ENCODE measurements around the gene SMIM5.

SMIM5 gene

GRCh38 chr17:75635610-75636202 is 2.5 kb downstream of the SMIM5 start:
- DNase-seq, result no peak
- no CpG with 5 or more reads among the region's 16 CpGs for WGBS (ENCODE audit: extremely low coverage, insufficient coverage, insufficient read length)
- H4K91ac ChIP-seq (ENCODE audit: low read depth, low read length), result no peak overlapping the region

GRCh38 chr17:75636381-75637142 is 3.3 kb downstream of the SMIM5 start:
- Histone ChIP-seq H3K27me3 (ENCODE audit: insufficient read depth, low read length) (no peaks in the 10 kb centered on the region), H3K4me2 (ENCODE audit: low read length) (no peak overlapping the region)

More at GRCh38 chr17:75635610-75636202, 2.5 kb downstream of the SMIM5 start:
- H3K14ac ChIP-seq (ENCODE audit: low read length), result no peak overlapping the region
- no peaks in the 10 kb centered on the region for H3K27me3 ChIP-seq (ENCODE audit: insufficient read depth, low read length)
- H3K79me2 ChIP-seq (ENCODE audit: control insufficient read depth, insufficient read depth, low read length, poor library complexity), result no peaks in the 10 kb centered on the region
- peaks cover 13% of the 10 kb centered on the region for H3K79me1 ChIP-seq (ENCODE audit: low read length)
- no peak overlapping the region for H4K8ac ChIP-seq (ENCODE audit: low read depth, low read length)
- H3K4ac ChIP-seq (ENCODE audit: low read depth, low read length), result no peak overlapping the region
- H3K9me3 ChIP-seq (ENCODE audit: insufficient read depth, low read depth, low read length), result peaks cover 1% of the 10 kb centered on the region
- H2BK5ac ChIP-seq (ENCODE audit: low read depth, low read length, poor library complexity), result no peak overlapping the region
- peaks cover 22 to 24% of the 10 kb centered on the region in 2 experiments for H3K4me1 ChIP-seq (ENCODE audit: control insufficient read depth in 1 of 2, insufficient read depth in 2 of 2, low read length in 2 of 2)
- peaks cover 5 to 9% of the 10 kb centered on the region in 2 experiments for H3K36me3 ChIP-seq (ENCODE audit: control insufficient read depth in 1 of 2, insufficient read depth in 2 of 2, low read length in 2 of 2)
- no peak overlapping the region for H3K4me2 ChIP-seq (ENCODE audit: low read length)
- H2AK5ac ChIP-seq (ENCODE audit: low read length), result no peak overlapping the region
- no peak overlapping the region for H3K9ac ChIP-seq (ENCODE audit: low read length)
- no peak overlapping the region for H3K27ac ChIP-seq (ENCODE audit: low read depth, low read length)
- no peak overlapping the region for H2BK12ac ChIP-seq (ENCODE audit: low read length)
- H3K18ac ChIP-seq (ENCODE audit: low read length), result no peak overlapping the region
- H3K23ac ChIP-seq (ENCODE audit: low read length), result no peak overlapping the region
- H2AFZ ChIP-seq (ENCODE audit: insufficient read depth, low read length, poor library complexity), result no peak overlapping the region
- H4K12ac ChIP-seq (ENCODE audit: low read depth, low read length), result no peak overlapping the region
- H3K4me3 ChIP-seq (ENCODE audit: low read depth, low read length), result no peak overlapping the region
- H2BK120ac ChIP-seq (ENCODE audit: insufficient read depth, low read length, poor library complexity), result no peak overlapping the region

GRCh38 chr17:75637143-75637538 is 3.9 kb downstream of the SMIM5 start:
- H3K4ac ChIP-seq (ENCODE audit: low read depth, low read length), result no peak overlapping the region
- no peak overlapping the region for H3K14ac ChIP-seq (ENCODE audit: low read length)
- H3K9me3 ChIP-seq (ENCODE audit: insufficient read depth, low read depth, low read length), result peaks cover 1% of the 10 kb centered on the region
- no peak overlapping the region for H2BK120ac ChIP-seq (ENCODE audit: insufficient read depth, low read length, poor library complexity)
- no peak overlapping the region for H2BK12ac ChIP-seq (ENCODE audit: low read length)
- H3K18ac ChIP-seq (ENCODE audit: low read length), result no peak overlapping the region
- H3K27ac ChIP-seq (ENCODE audit: low read depth, low read length), result no peak overlapping the region
- no peak overlapping the region for H3K23ac ChIP-seq (ENCODE audit: low read length)
- H3K79me2 ChIP-seq (ENCODE audit: control insufficient read depth, insufficient read depth, low read length, poor library complexity), result no peaks in the 10 kb centered on the region
- H4K12ac ChIP-seq (ENCODE audit: low read depth, low read length), result no peak overlapping the region
- H4K91ac ChIP-seq (ENCODE audit: low read depth, low read length), result no peak overlapping the region
- no peak overlapping the region for H3K4me3 ChIP-seq (ENCODE audit: low read depth, low read length)
- no peak overlapping the region for H3K4me2 ChIP-seq (ENCODE audit: low read length)
- peaks cover 0 to 4% of the 10 kb centered on the region in 2 experiments for H3K36me3 ChIP-seq (ENCODE audit: control insufficient read depth in 1 of 2, insufficient read depth in 2 of 2, low read length in 2 of 2)
- H2AK5ac ChIP-seq (ENCODE audit: low read length), result no peak overlapping the region
- H2AFZ ChIP-seq (ENCODE audit: insufficient read depth, low read length, poor library complexity), result no peak overlapping the region
- peaks cover 30 to 33% of the 10 kb centered on the region in 2 experiments for H3K4me1 ChIP-seq (ENCODE audit: control insufficient read depth in 1 of 2, insufficient read depth in 2 of 2, low read length in 2 of 2)
- no peak overlapping the region for H2BK5ac ChIP-seq (ENCODE audit: low read depth, low read length, poor library complexity)
- no peak overlapping the region for H3K9ac ChIP-seq (ENCODE audit: low read length)
- no peak for DNase-seq
- no CpG with 5 or more reads among the region's 13 CpGs for WGBS (ENCODE audit: extremely low coverage, insufficient coverage, insufficient read length)
- no peaks in the 10 kb centered on the region for H3K27me3 ChIP-seq (ENCODE audit: insufficient read depth, low read length)
- no peak overlapping the region for H4K8ac ChIP-seq (ENCODE audit: low read depth, low read length)
- H3K79me1 ChIP-seq (ENCODE audit: low read length), result peaks cover 15% of the 10 kb centered on the region

More at GRCh38 chr17:75636381-75637142, 3.3 kb downstream of the SMIM5 start:
- peaks cover 26 to 29% of the 10 kb centered on the region in 2 experiments for H3K4me1 ChIP-seq (ENCODE audit: control insufficient read depth in 1 of 2, insufficient read depth in 2 of 2, low read length in 2 of 2)
- peaks cover 1% of the 10 kb centered on the region for H3K9me3 ChIP-seq (ENCODE audit: insufficient read depth, low read depth, low read length)
- H4K8ac ChIP-seq (ENCODE audit: low read depth, low read length), result no peak overlapping the region
- no peak overlapping the region for H2AFZ ChIP-seq (ENCODE audit: insufficient read depth, low read length, poor library complexity)
- DNase-seq, result no peak
- H3K79me1 ChIP-seq (ENCODE audit: low read length), result peaks cover 13% of the 10 kb centered on the region
- no peak overlapping the region for H4K91ac ChIP-seq (ENCODE audit: low read depth, low read length)
- H3K18ac ChIP-seq (ENCODE audit: low read length), result no peak overlapping the region
- no peak overlapping the region for H2AK5ac ChIP-seq (ENCODE audit: low read length)
- H3K23ac ChIP-seq (ENCODE audit: low read length), result no peak overlapping the region
- H2BK12ac ChIP-seq (ENCODE audit: low read length), result no peak overlapping the region
- H3K27ac ChIP-seq (ENCODE audit: low read depth, low read length), result no peak overlapping the region
- no peak overlapping the region for H4K12ac ChIP-seq (ENCODE audit: low read depth, low read length)
- H3K79me2 ChIP-seq (ENCODE audit: control insufficient read depth, insufficient read depth, low read length, poor library complexity), result no peaks in the 10 kb centered on the region
- H3K9ac ChIP-seq (ENCODE audit: low read length), result no peak overlapping the region
- no peak overlapping the region for H3K4ac ChIP-seq (ENCODE audit: low read depth, low read length)
- H2BK5ac ChIP-seq (ENCODE audit: low read depth, low read length, poor library complexity), result no peak overlapping the region
- H3K14ac ChIP-seq (ENCODE audit: low read length), result no peak overlapping the region
- no CpG with 5 or more reads among the region's 19 CpGs for WGBS (ENCODE audit: extremely low coverage, insufficient coverage, insufficient read length)
- no peak overlapping the region for H2BK120ac ChIP-seq (ENCODE audit: insufficient read depth, low read length, poor library complexity)
- H3K4me3 ChIP-seq (ENCODE audit: low read depth, low read length), result no peak overlapping the region
- peaks cover 0 to 4% of the 10 kb centered on the region in 2 experiments for H3K36me3 ChIP-seq (ENCODE audit: control insufficient read depth in 1 of 2, insufficient read depth in 2 of 2, low read length in 2 of 2)

- no peak overlapping the region for H3K14ac ChIP-seq (ENCODE audit: low read length)
These were observed 4.3 kb downstream of the SMIM5 start for GRCh38 chr17:75637551-75637950.

More at GRCh38 chr17:75637551-75637950, 4.3 kb downstream of the SMIM5 start:
- Histone ChIP-seq H3K9me3 (ENCODE audit: insufficient read depth, low read depth, low read length) (peaks cover 1% of the 10 kb centered on the region), H4K8ac (ENCODE audit: low read depth, low read length) (no peak overlapping the region), H3K27ac (ENCODE audit: low read depth, low read length) (no peak overlapping the region), H2AK5ac (ENCODE audit: low read length) (no peak overlapping the region), H3K4ac (ENCODE audit: low read depth, low read length) (no peak overlapping the region), H3K79me1 (ENCODE audit: low read length) (peaks cover 15% of the 10 kb centered on the region), H2BK120ac (ENCODE audit: insufficient read depth, low read length, poor library complexity) (no peak overlapping the region), H3K9ac (ENCODE audit: low read length) (no peak overlapping the region), H2BK5ac (ENCODE audit: low read depth, low read length, poor library complexity) (no peak overlapping the region), H4K91ac (ENCODE audit: low read depth, low read length) (no peak overlapping the region), H3K4me2 (ENCODE audit: low read length) (no peak overlapping the region), H3K4me3 (ENCODE audit: low read depth, low read length) (no peak overlapping the region), H3K23ac (ENCODE audit: low read length) (no peak overlapping the region), H4K12ac (ENCODE audit: low read depth, low read length) (no peak overlapping the region), H3K18ac (ENCODE audit: low read length) (no peak overlapping the region), H3K4me1 (ENCODE audit: control insufficient read depth in 1 of 2, insufficient read depth in 2 of 2, low read length in 2 of 2) (peaks cover 32 to 35% of the 10 kb centered on the region in 2 experiments), H2AFZ (ENCODE audit: insufficient read depth, low read length, poor library complexity) (no peak overlapping the region), H2BK12ac (ENCODE audit: low read length) (no peak overlapping the region), H3K79me2 (ENCODE audit: control insufficient read depth, insufficient read depth, low read length, poor library complexity) (no peaks in the 10 kb centered on the region), H3K27me3 (ENCODE audit: insufficient read depth, low read length) (no peaks in the 10 kb centered on the region), H3K36me3 (ENCODE audit: control insufficient read depth in 1 of 2, insufficient read depth in 2 of 2, low read length in 2 of 2) (peaks cover 0 to 4% of the 10 kb centered on the region in 2 experiments)
- no peak for DNase-seq
- WGBS (ENCODE audit: extremely low coverage, insufficient coverage, insufficient read length), result no CpG with 5 or more reads among the region's 7 CpGs

All from trophoblast cell (in vitro differentiated cells and primary cell).